Heart right ventricle (tissue), 16 donors: ENCODE results near the gene SNX20. TPM values are rescaled to one million over a fixed set of nuclear protein-coding genes. Genes with fewer than 3 reads are reported as not detected.

Experiments used
- ATAC-seq, 8 donors: fragments of 200-7000 bp; cut with Tn5 transposase; one replicate each; pipeline ENCODE4 v1.9.1; 2020; ENCODE audit warnings: mild to moderate bottlenecking in 8 of 8, moderate library complexity in 8 of 8, moderate number of reproducible peaks in 1 of 8
- DNase-seq, 2 donors: peaks; one replicate each; pipeline ENCODE4 v3.0.0-alpha.2; 2020
- H3K27ac ChIP-seq, 10 donors: fragments of 200-600 bp; sonication (generic) in 2 of 10; one replicate each; pipeline versions ENCODE4 v1.5.0 to v1.8.0; 2020 to 2022; ENCODE audit warnings: mild to moderate bottlenecking in 3 of 10
- H3K27me3 ChIP-seq, 7 donors: fragments of 200-600 bp; one replicate each; pipeline ENCODE4 v1.8.0; 2021 to 2022; ENCODE audit warnings: mild to moderate bottlenecking in 2 of 7
- H3K36me3 ChIP-seq, 9 donors: fragments of 200-600 bp; sonication (generic) in 1 of 9; one replicate each; pipeline versions ENCODE4 v1.5.0 to v1.8.0; 2020 to 2022; ENCODE audit warnings: mild to moderate bottlenecking in 2 of 9
- H3K4me1 ChIP-seq, 9 donors: fragments of 200-600 bp; sonication (generic) in 1 of 9; one replicate each; pipeline versions ENCODE4 v1.5.0 to v1.8.0; 2020 to 2022; ENCODE audit warnings: mild to moderate bottlenecking in 4 of 9
- H3K4me3 ChIP-seq, 10 donors: fragments of 200-600 bp; sonication (generic) in 2 of 10; one replicate each; pipeline versions ENCODE4 v1.5.0 to v1.8.0; 2020 to 2022; ENCODE audit warnings: mild to moderate bottlenecking in 7 of 10, moderate library complexity in 2 of 10
- H3K9me3 ChIP-seq, 11 donors: fragments of 200-600 bp in 10 of 11; sonication (generic) in 2 of 11; one replicate each; pipeline versions ENCODE4 v1.5.0 to v1.8.0; 2013 to 2022; ENCODE audit warnings: mild to moderate bottlenecking in 2 of 11, control low read depth in 1 of 11, moderate library complexity in 1 of 11
- CTCF ChIP-seq, 9 donors: fragments of 200-600 bp; sonication (generic) in 2 of 9; IDR thresholded peaks; one replicate each; pipeline versions ENCODE4 v1.5.0 to v1.8.0; 2021 to 2022; ENCODE audit warnings: antibody characterized with exemption in 9 of 9, mild to moderate bottlenecking in 5 of 9, moderate library complexity in 1 of 9
- WGBS, 2 donors: extraction: QIAGEN DNeasy Blood & Tissue Kit; methylation state at CpG; one replicate each; pipeline ENCODE4 v1.1.7; 2013; ENCODE audit warnings: inconsistent platforms in 1 of 2; 5-methylcytosine and 5-hydroxymethylcytosine counted together
- intact Hi-C, 10 donors: fragments of 100-400 bp; cut with DNase I; formaldehyde crosslinking; loops; one replicate each; pipeline versions ENCODE4 v1.11.1 to v1.14.2; 2022
- polyA plus RNA-seq, 2 donors: library from polyadenylated mRNA; stranded (reverse); fragments of 200-250 nt; gene quantifications; one replicate each; pipeline ENCODE4 v1.2.3, GENCODE V29; 2013
- total RNA-seq, 10 donors: library from RNA; stranded (reverse); fragmentation: NEBNext Ultra II Directional in 3 of 10; extraction: Animal tissue kit (Norgen Biotek cat#: 25700) in 3 of 10; gene quantifications; one replicate each; pipeline versions ENCODE4 v1.2.1 to v1.2.4, GENCODE V29; 2021 to 2023
- donor health status: Arrhythmogenic right ventricular cardiomyopathy.
- donor health status: ischemic (EF 13 %, LVEDD 7.1; RV severe dilation, severe dysfunction).
- donor health status: healthy with polysubstance abuse.
- donor health status: DM: no; HTN: yes; CAD: no.
- donor health status: DM: no; HTN: no; CAD: no.
- donor health status: ischemic (EF 25% LVEDD 6.9; RV normal size, moderate dysfunction).
- donor health status: ischemic (EF 25% LVEDD 5.7; RV mildly dilated, moderate dysfunction).
- donor health status: healthy.
- donor health status: DM: yes; HTN: yes; CAD: no.
- donor health status: Ischemic cardiomyopathy.
- donor health status: ischemic (EF 35%, LVEDD 5.7; RV mildly dilated, moderate dysfunction).
- donor health status: nonischemic (EF 11% LVEDD 7.7; RV severe dilation, severe dysfunction).
- donor health status: DM: yes; HTN: yes; CAD: no.
- donor health status: PGD.
- donor health status: ischemic (EF 29% LVEDD 5.4; RV normal size, mild dysfunction).
- donor health status: nonischemic (EF 23%, LVEDD 6.1; RV moderate dilation, normal function).

Gene SNX20
- total and polyA plus RNA-seq, 12 donors, result 0.08 to 7.1 (median 0.63) TPM

DNA sequence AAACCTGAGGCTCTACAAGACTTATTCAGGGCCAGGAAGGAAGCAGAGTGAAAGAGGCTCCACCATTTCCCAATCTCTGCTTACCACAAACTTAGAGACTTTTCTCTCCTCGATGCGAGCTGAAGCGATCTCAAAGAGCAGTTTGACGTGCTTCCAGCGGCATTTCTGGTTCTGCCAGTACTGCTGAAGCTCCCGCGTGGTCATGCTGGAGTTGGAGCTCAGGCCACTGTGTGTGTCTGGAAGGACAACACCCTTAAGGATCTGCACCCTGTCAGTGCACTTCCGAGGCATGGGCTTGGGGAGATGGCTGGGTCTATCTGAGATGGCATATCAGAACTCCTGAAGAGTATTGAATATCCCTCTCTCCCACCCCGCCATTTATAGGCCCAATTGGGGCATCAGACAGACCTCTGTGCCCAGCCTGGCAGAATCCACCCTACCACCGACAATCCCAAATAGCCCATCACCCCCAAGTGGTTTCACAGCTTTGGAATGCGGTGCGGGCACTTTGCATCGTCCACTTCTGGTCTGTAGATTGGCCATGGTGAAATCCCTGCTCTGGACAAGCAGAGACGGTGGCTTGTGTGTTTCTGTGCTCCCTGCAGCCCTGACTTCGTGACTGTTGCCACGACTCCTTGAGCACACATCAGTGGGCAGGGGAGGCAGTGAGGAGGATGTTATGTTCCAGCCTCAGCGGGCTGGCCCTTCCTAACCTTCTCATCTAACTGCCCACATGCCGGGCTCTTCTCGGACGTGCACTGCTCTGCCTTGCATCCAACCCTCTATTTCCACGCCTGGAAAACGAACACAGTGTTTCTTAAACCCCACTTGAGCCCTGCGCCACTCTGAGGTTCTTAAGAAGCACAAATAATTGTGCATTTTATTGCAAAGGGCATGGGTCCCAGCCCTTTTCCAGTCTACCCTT is 5.2 kb downstream of the SNX20 start:
- DNase-seq (no peak), ATAC-seq (no peak)
- Histone ChIP-seq H3K27ac (no peak overlapping the region), H3K4me1 (peaks cover 0 to 17% (median 0%) of the 10 kb centered on the region in 9 donors), H3K36me3 (peaks cover 0 to 65% (median 0%) of the 10 kb centered on the region in 9 donors), H3K27me3 (peaks cover 0 to 30% (median 23%) of the 10 kb centered on the region in 7 donors), H3K4me3 (no peak overlapping the region), H3K9me3 (peaks cover 0 to 30% (median 9%) of the 10 kb centered on the region in 11 donors)
- intact Hi-C loops, result loop anchor here in 2 of 10 donors (5.0 to 10.0 kb wide), 2 partner anchors 71 to 129 kb away; no protein-coding TSS in a partner anchor
- no peak for TF ChIP-seq CTCF (IDR thresholded peaks at IDR 0.05)
- 85 to 88% methylated on average over 23 of the region's 23 CpGs for WGBS, 2 donors

GRCh38 chr16:50674831-50675230 is 6.3 kb downstream of the SNX20 start:
- Histone ChIP-seq H3K36me3 (peaks cover 0 to 65% (median 0%) of the 10 kb centered on the region in 9 donors), H3K4me1 (peaks cover 0 to 14% (median 0%) of the 10 kb centered on the region in 9 donors), H3K27me3 (peaks cover 0 to 30% (median 23%) of the 10 kb centered on the region in 7 donors), H3K4me3 (no peak overlapping the region), H3K27ac (no peak overlapping the region), H3K9me3 (peaks cover 0 to 30% (median 9%) of the 10 kb centered on the region in 11 donors)
- DNase-seq, result no peak
- ATAC-seq, result no peak
- intact Hi-C loops, result loop anchor here in 2 of 10 donors (5.0 to 10.0 kb wide), 3 partner anchors 72 to 132 kb away; no protein-coding TSS in a partner anchor
- TF ChIP-seq CTCF (IDR thresholded peaks at IDR 0.05), result no peak
- WGBS, 2 donors, result 95 to 96% methylated on average over 4 of the region's 4 CpGs

GRCh38 chr16:50673496-50674275 is 7.4 kb downstream of the SNX20 start:
- Histone ChIP-seq H3K36me3 (peaks cover 0 to 68% (median 0%) of the 10 kb centered on the region in 9 donors), H3K4me1 (peaks cover 0 to 5% (median 4%) of the 10 kb centered on the region in 9 donors), H3K27me3 (peaks cover 0 to 30% (median 23%) of the 10 kb centered on the region in 7 donors), H3K4me3 (no peak overlapping the region), H3K9me3 (peaks cover 0 to 30% (median 9%) of the 10 kb centered on the region in 11 donors), H3K27ac (no peak overlapping the region)
- intact Hi-C loops, result loop anchor here in 2 of 10 donors (5.0 to 10.0 kb wide), 2 partner anchors 131 to 134 kb away; no protein-coding TSS in a partner anchor
- 43 to 44% methylated on average over 70 of the region's 70 CpGs for WGBS, 2 donors
- DNase-seq, result no peak
- TF ChIP-seq CTCF (IDR thresholded peaks at IDR 0.05), result no peak
- no peak for ATAC-seq
